H1 (cell line): ENCODE measurements around the gene SLC9C1. TPM values are rescaled to one million over a fixed set of nuclear protein-coding genes. Genes with fewer than 3 reads are reported as not detected.

Experiments
- ASH2L ChIP-seq: fragments of 200-600, 300-600 bp; sonication (generic); IDR thresholded peaks from one replicate; pipeline ENCODE4 v1.7.1; 2017; ENCODE audit warnings: low read length
- BCL11A ChIP-seq, 2 experiments: IDR thresholded peaks; one replicate each; pipeline ENCODE4 v1.6.1; 2011; ENCODE audit warnings: low read depth in 2 of 2, low read length in 2 of 2, mild to moderate bottlenecking in 2 of 2
- CHD7 ChIP-seq: fragments of 300-600 bp; sonication (generic); IDR thresholded peaks from 2 replicates; pipeline ENCODE4 v1.7.1; 2012; ENCODE audit warnings: low read length, moderate library complexity, mild to moderate bottlenecking, inconsistent platforms; ENCODE audit not compliant: insufficient replicate concordance
- CTCF ChIP-seq, 3 experiments: IDR thresholded peaks; 1 replicate in 2 of 3; 2 replicates in 1 of 3; pipeline versions ENCODE4 v1.5.1 to v1.6.1; 2011; ENCODE audit warnings: low read length in 3 of 3, mild to moderate bottlenecking in 3 of 3, inconsistent platforms in 2 of 3, low read depth in 1 of 3, moderate library complexity in 1 of 3; ENCODE audit not compliant: insufficient read depth in 1 of 3; ENCODE audit errors: control extremely low read depth in 1 of 3
- NRF1 ChIP-seq: IDR thresholded peaks from 2 replicates; pipeline ENCODE4 v1.6.1; 2011; ENCODE audit warnings: mild to moderate bottlenecking, low read depth, low read length, improper control_type of control experiment
- POLR2AphosphoS5 ChIP-seq: IDR thresholded peaks from 2 replicates; pipeline ENCODE4 v1.6.1; 2011; ENCODE audit warnings: low read depth, low read length
- POU5F1 ChIP-seq: IDR thresholded peaks from 2 replicates; pipeline ENCODE4 v1.6.1; 2011; ENCODE audit warnings: low read depth, mild to moderate bottlenecking, low read length, moderate library complexity
- SP1 ChIP-seq: IDR thresholded peaks from 2 replicates; pipeline ENCODE4 v1.6.1; 2011; ENCODE audit warnings: low read depth, low read length
- SP2 ChIP-seq: IDR thresholded peaks from 2 replicates; pipeline ENCODE4 v1.6.1; 2012; ENCODE audit warnings: mild to moderate bottlenecking, low read length, inconsistent platforms
- TBP ChIP-seq: IDR thresholded peaks from 2 replicates; pipeline ENCODE4 v1.6.1; 2011; ENCODE audit warnings: low read depth, low read length, improper control_type of control experiment
- TEAD4 ChIP-seq: IDR thresholded peaks from 2 replicates; pipeline ENCODE4 v1.6.1; 2012; ENCODE audit warnings: low read depth, low read length, inconsistent platforms, mixed read lengths
- polyA plus RNA-seq, 7 experiments: library from polyadenylated mRNA; depleted of rRNA in 3 of 7; stranded (reverse) in 5 of 7; unstranded in 2 of 7; fragments of >200 nt in 5 of 7; fragments of 200-250 nt in 2 of 7; gene quantifications; 1 replicate in 5 of 7; 2 replicates in 1 of 7; 4 replicates in 1 of 7; pipeline versions ENCODE4 v1.2.1 to v1.2.3, GENCODE V29; 2011 to 2013; ENCODE audit warnings: missing spikeins in 2 of 7, mixed read lengths in 2 of 7
- total RNA-seq: library from RNA; stranded (reverse); fragmentation: NEBNext Ultra II Directional; extraction: Animal tissue kit (Norgen Biotek cat#: 25700); gene quantifications from 2 replicates; pipeline ENCODE4 v1.2.1, GENCODE V29; 2021

The SLC9C1 gene
- total and polyA plus RNA-seq, 2 of the 8 experiments (the other 6 are each of a cell fraction or from before 2014, with no cell fraction given) = 0.15 to 0.24 TPM

GRCh38 chr3:112315791-112316190 is 21.8 kb upstream of the SLC9C1 start (continued):
- TF ChIP-seq CHD7 (no peak), CTCF (IDR thresholded peaks at IDR 0.05; ENCODE audit: control extremely low read depth in 1 of 3, insufficient read depth in 1 of 3, low read depth in 1 of 3, low read length in 3 of 3) (no peak), BCL11A (IDR thresholded peaks at IDR 0.05; ENCODE audit: low read depth in 2 of 2, low read length in 2 of 2) (no peak), SP1 (no peak), TBP (no peak), TEAD4 (no peak), ASH2L (no peak), POLR2AphosphoS5 (no peak), POU5F1 (no peak), SP2 (no peak), NRF1 (no peak)
